H7 (cell line): ENCODE data around the gene BAAT. TPM values are rescaled to one million over a fixed set of nuclear protein-coding genes. Genes with fewer than 3 reads are reported as not detected.
"Not testable (repeated sequence)": the region's sequence is repeated elsewhere in the genome, so short reads cannot be mapped to it uniquely, and the experiment has no call there.

Experiments used
- DNase-seq: peaks from one replicate; pipeline ENCODE4 v3.0.0; 2012
- H3K27me3 ChIP-seq: 2 replicates; pipeline ENCODE4 v1.6.0; 2011; ENCODE audit warnings: mild to moderate bottlenecking, low read length; ENCODE audit not compliant: control insufficient read depth, insufficient read depth
- H3K36me3 ChIP-seq: replicated peaks from 2 replicates; pipeline ENCODE4 v1.5.1; 2011; ENCODE audit warnings: low read length; ENCODE audit not compliant: control insufficient read depth, insufficient read depth
- H3K4me3 ChIP-seq: 2 replicates; pipeline ENCODE4 v1.5.1; 2011; ENCODE audit warnings: low read depth, mild to moderate bottlenecking, control low read depth, low read length, moderate library complexity; ENCODE audit not compliant: insufficient read depth
- total RNA-seq: library from RNA; depleted of rRNA; stranded (reverse); fragments of >200 nt; shearing (Covaris generic); gene quantifications from 2 replicates; pipeline ENCODE4 v1.2.3, GENCODE V29; 2014; rRNA removed

Gene BAAT
- total RNA-seq, 1 experiment from 2014 or later: 0.10 TPM

DNA sequence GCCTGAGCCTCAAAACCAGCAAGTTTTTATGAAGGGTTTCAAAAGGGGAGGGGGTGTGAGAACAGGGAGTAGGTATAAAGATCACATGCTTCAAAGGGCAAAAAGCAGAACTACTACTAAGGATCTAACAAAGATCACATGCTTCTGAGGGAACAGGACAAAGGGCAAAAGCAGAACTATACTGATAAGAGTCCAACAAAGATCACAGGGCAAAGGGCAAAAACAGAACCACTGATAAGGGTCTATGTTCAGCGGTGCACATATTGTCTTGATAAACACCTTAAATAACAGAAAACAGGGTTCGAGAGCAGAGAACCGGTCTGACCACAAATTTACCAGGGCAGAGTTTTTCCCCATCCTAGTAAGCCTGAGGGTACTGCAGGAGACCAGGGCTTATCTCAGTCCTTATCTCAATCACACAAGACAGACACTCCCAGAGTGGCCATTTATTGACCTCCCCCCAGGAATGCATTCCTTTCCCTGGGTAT lies 57.3 kb downstream of the BAAT start:
- H3K4me3 ChIP-seq, DNase-seq, H3K27me3 ChIP-seq, H3K36me3 ChIP-seq: not testable (repeated sequence)

DNA sequence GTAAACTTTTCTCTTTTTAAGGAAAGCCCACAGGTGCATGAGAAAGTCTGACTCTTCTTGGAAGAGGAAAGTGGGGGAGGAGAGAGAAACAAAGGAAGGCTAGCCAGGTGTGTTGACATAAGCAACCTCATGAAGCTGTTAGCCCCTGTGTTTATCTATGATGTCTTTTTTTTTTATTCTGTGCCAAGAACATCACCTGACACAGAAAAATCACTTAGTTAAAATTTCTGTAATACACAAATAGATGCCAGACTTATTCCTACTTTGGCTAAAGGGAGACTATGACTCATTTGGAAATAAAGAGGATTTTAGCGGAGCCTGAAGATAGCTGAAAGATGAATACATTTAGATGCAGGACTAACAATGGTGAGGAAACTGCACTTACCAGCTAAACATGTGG lies 58.3 kb downstream of the BAAT start:
- DNase-seq: no peak
- Histone ChIP-seq H3K4me3 (no peak overlapping the region), H3K27me3 (no peaks in the 10 kb centered on the region), H3K36me3 (no peaks in the 10 kb centered on the region)

DNA sequence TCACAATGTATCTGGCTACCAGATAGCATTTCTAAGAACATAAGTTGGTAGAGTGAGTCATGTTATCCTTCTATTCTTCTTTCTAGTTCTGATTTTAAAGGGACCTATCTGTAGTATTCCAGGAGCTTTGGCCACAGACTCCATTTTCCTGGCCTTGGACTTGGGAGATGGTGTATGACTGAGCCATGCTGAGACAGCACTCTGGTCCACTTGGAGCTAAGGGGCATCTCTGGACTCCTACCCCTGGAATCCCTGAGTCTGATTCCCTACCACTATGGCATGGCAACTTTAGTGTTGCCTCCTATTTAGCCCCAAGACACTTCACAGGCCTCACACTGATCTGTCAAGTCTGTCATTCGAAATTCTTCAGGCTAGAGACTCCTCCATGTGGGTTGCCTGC lies 58.8 kb downstream of the BAAT start:
- Histone ChIP-seq H3K4me3 (no peak overlapping the region), H3K27me3 (no peaks in the 10 kb centered on the region), H3K36me3 (no peaks in the 10 kb centered on the region)
- no peak for DNase-seq

DNA sequence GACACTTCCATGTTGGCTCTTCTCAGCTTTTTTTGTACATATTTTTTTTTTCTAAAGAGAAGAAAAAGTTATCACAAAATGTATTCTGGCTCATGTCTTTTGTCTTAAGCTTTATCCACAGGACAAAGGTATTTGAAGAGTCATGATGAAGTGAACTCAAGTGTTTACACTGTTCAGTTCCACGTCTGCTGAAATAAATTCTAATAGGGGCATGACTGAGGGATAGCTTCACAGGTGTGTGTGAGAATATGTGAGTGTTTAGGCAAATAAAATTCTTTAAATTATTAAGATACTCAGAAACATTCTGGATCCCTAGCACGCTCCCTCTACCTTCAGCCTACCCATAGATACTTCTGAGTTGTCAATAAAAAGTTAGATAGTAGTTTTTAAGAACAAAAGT lies 59.8 kb downstream of the BAAT start:
- no peak overlapping the region for H3K4me3 ChIP-seq
- DNase-seq: no peak

DNA sequence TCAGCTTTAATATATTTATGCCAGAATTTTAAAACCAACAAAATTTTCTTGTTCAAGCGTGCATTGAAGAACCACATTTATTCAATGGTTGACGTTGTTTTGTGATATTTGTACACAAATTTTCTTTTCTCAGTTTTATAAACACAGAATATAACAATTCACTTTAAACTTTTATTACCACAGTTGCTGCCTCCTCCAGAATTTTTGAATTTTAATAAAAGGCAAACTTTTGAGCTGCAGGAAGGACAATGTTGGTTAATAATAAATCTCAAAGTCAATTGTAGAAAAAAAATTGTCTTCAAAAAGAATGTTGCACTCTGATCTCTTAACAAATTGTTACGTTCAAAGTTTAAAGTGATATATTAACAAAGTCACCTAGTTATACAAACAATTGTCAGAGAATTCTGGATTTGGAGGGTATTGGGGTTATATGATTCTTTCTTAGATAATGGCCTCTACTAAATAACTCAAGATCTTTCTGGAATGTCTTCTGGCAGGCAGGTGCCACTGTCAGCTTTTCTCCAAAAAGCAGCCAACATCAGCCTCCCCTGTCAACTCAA lies 60.5 kb downstream of the BAAT start:
- Histone ChIP-seq H3K4me3 (no peak overlapping the region), H3K27me3 (no peaks in the 10 kb centered on the region), H3K36me3 (no peaks in the 10 kb centered on the region)
- DNase-seq: no peak

More for the DNA sequence above, 59.8 kb downstream of the BAAT start:
- Histone ChIP-seq H3K36me3 (no peaks in the 10 kb centered on the region), H3K27me3 (no peaks in the 10 kb centered on the region)

DNA sequence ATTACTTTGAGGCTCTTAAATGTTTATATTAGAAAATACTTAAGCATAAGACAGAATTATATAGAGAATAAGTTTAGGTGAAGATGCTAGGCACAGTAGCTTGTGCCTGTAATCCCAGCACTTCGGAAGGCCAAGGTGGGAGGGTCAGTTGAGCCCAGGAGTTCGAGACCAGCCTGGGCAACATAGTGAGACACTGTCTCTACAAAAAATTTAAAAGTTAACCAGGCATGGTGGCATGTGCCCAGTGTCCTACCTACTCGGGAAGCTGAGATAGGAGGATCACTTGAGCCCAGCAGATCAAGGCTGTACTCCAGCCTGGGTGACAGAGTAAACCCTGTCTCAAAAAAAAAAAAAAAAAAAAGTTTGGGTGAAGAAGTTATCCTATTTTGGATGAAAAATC lies 61.7 kb downstream of the BAAT start:
- Histone ChIP-seq H3K4me3 (no peak overlapping the region), H3K36me3 (no peaks in the 10 kb centered on the region), H3K27me3 (no peaks in the 10 kb centered on the region)
- no peak for DNase-seq

DNA sequence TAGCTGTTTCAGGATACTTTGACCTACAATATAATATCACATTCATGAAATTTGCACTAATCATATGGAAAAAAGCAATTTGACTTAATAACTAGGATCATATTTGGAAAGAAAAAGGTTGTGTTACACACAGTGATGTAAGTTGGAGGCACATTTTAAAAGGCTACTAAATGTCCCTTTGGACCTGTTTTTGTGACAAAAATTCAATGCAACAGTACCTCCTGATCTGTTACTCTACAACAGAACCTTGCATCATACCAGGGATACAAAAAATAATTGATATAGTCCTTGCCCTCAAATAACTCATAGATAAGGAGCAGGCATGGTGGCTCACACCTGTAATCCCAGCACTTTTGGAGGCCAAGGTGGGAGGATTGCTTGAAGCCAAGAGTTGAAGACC lies 67.1 kb downstream of the BAAT start:
- no peak overlapping the region for H3K4me3 ChIP-seq
- H3K27me3 ChIP-seq: no peaks in the 10 kb centered on the region
- DNase-seq: no peak
- H3K36me3 ChIP-seq: no peaks in the 10 kb centered on the region

DNA sequence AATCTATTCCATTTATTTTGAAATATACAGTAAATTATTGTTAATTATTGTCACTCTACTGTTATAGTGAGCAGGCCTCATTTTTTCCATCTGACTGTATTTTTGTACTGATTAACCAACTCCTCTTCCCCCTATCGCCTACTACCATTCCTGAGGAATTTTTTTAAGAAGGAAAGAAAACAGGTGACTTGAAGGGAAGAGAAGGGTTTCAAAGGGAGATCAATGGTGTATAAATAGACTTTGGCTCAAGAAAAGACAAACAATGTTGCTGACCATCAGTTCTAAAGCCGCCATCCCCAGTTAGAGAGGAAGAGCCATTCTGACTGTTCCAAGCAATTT lies 69.7 kb downstream of the BAAT start:
- no peak for DNase-seq
- Histone ChIP-seq H3K4me3 (no peak overlapping the region), H3K27me3 (no peaks in the 10 kb centered on the region), H3K36me3 (no peaks in the 10 kb centered on the region)

DNA sequence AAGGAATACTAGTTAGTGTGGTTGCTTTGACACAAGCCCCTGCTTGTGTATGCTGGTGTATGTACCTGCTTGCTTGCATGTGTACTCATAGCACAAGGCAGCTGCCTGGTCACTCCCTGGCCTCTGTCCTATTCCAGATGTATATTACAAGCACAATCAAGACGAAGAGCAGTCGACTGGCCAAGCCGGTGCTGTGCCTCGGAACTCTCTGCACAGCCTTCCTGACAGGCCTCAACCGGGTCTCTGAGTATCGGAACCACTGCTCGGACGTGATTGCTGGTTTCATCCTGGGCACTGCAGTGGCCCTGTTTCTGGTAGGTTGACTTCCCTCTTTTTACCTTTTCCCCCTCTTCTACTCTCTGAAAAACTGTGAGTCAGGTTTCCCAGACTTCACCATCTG lies 72.1 kb downstream of the BAAT start:
- H3K36me3 ChIP-seq: no peaks in the 10 kb centered on the region
- DNase-seq: no peak
- H3K27me3 ChIP-seq: no peaks in the 10 kb centered on the region
- no peak overlapping the region for H3K4me3 ChIP-seq

DNA sequence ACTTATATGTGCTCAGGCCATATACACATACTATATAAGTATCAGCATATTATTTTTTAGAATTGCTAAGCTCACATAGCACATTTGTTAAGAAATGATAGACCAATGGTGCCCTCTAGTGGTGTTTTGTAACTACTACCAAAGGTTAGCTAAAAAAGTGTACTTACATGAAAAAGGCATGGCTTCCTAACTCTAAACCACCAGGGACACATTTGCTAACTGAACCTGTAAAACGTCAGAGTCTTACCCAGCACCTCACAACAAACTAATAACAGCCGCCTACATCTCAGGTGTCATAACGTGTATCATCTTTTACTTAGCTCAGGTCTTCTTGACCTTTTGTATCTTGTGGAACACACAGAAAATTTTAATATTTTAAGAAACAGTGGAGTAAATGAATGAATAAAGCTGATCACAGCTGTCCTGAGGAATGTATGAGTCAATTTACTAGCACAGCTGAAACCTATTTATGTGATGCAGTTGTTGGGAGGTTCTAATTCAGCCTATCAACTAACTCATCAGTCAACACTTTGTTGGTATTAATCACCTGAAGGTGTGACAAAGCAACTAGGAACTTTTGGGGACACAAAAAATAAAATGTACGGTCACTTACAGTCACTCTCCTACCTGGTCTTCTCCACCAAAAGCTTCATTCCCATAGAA lies 72.9 kb downstream of the BAAT start:
- Histone ChIP-seq H3K36me3 (no peaks in the 10 kb centered on the region), H3K4me3 (no peak overlapping the region), H3K27me3 (no peaks in the 10 kb centered on the region)
- DNase-seq: peak; percentile 45

DNA sequence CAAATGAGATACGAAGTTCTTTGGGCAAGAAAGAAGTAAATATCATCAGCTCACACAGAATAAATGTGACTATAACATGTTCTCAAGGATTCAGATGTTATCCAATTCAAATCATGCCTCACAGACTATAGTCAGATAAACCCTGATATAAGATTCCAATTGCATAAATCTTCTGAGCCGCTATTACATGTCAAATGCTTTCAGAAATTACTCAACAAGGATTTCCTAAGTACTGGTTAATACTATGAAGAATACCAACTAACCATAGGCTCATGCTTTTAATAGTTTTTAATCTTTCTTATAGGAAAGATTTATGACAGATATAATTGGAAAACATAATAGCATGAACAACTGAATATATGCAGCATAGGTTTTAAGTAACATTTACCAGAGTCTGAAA lies 73.6 kb downstream of the BAAT start:
- no peaks in the 10 kb centered on the region for H3K27me3 ChIP-seq
- H3K4me3 ChIP-seq: no peak overlapping the region
- no peak for DNase-seq
- H3K36me3 ChIP-seq: no peaks in the 10 kb centered on the region

Other genes with a start within 250 kb of the BAAT start
- 23.0 and 23.3 TPM in 2 replicates for gene MRPL50, start 13.6 kb upstream of the BAAT start, total RNA-seq
- gene ZNF189, start 13.8 kb upstream of the BAAT start, total RNA-seq: 9.9 and 13.2 TPM in 2 replicates
- gene ALDOB, start 50.8 kb upstream of the BAAT start, total RNA-seq: not detected in 2 replicates
- gene RNF20, start 148.8 kb upstream of the BAAT start, total RNA-seq: 21.8 and 24.9 TPM in 2 replicates
- not detected in 2 replicates for gene PPP3R2, start 210.0 kb upstream of the BAAT start, total RNA-seq